HepG2 (cell line): ENCODE measurements around the gene YY1. TPM values are rescaled to one million over a fixed set of nuclear protein-coding genes. Genes with fewer than 3 reads are reported as not detected.

Experiments used
- ATAC-seq: fragments of 200-7000 bp; cut with Tn5 transposase; 3 replicates; pipeline ENCODE4 v1.9.1; 2020; ENCODE audit warnings: mild to moderate bottlenecking, moderate library complexity
- BruUV-seq: library from RNA; stranded (reverse); fragments of 400-500 nt; replicated peaks from 2 replicates; lab custom pipeline; 2021; lab: Mats Ljungman, UMichigan
- CTCF ChIA-PET: fragments of 300-600 bp; formaldehyde crosslinking; extraction: SDS; loops from one replicate; lab custom pipeline; 2021; ENCODE audit warnings: low total read pairs, inconsistent platforms, low intra/inter-chr PET ratio; lab: Yijun Ruan, JAX
- POLR2A ChIA-PET: fragments of 350-600 bp; sonication (Branson Sonifier 250); formaldehyde crosslinking; loops from one replicate; lab custom pipeline; 2020; ENCODE audit warnings: antibody characterized with exemption, inconsistent platforms; lab: Yijun Ruan, JAX
- DNase-seq: peaks from one replicate; pipeline ENCODE4 v3.0.0-alpha.2; 2015; ENCODE audit warnings: low spot score
- FAIRE-seq: peaks from 3 replicates; lab custom pipeline; 2011; peaks lifted over from hg19 to GRCh38; lab: Jason Lieb, UNC
- H2AFZ ChIP-seq: one replicate; pipeline ENCODE4 v1.6.1; 2011; ENCODE audit warnings: low read length, inconsistent platforms
- H3K27ac ChIP-seq: fragments of 300-600 bp; 3 replicates; pipeline ENCODE4 v1.8.0; 2011; ENCODE audit warnings: mixed run types, mild to moderate bottlenecking, mixed read lengths, low read length, inconsistent platforms; ENCODE audit not compliant: insufficient read depth; ENCODE audit errors: extremely low read length
- H3K27me3 ChIP-seq, 2 experiments: fragments of 200-600 bp in 1 of 2; 2 replicates in 1 of 2; 3 replicates in 1 of 2; pipeline versions ENCODE4 v1.6.0 to v1.8.0; 2011; ENCODE audit warnings: low read length in 2 of 2, mild to moderate bottlenecking in 2 of 2, moderate library complexity in 2 of 2, inconsistent platforms in 1 of 2; ENCODE audit not compliant: insufficient read depth in 2 of 2, control insufficient read depth in 1 of 2
- H3K36me3 ChIP-seq, 2 experiments: fragments of 200-600 bp in 1 of 2; replicated peaks in 1 of 2; 2 replicates in 1 of 2; 3 replicates in 1 of 2; pipeline versions ENCODE4 v1.5.1 to v1.8.0; 2011; ENCODE audit warnings: low read length in 2 of 2, inconsistent platforms in 1 of 2; ENCODE audit not compliant: insufficient read depth in 2 of 2, control insufficient read depth in 1 of 2
- H3K4me1 ChIP-seq: 2 replicates; pipeline ENCODE4 v1.5.1; 2012; ENCODE audit warnings: low read length, inconsistent platforms; ENCODE audit not compliant: insufficient read depth
- H3K4me2 ChIP-seq: 2 replicates; pipeline ENCODE4 v1.6.0; 2011; ENCODE audit warnings: low read depth, low read length, inconsistent platforms
- H3K4me3 ChIP-seq, 3 experiments: fragments of 200-600 bp in 1 of 3; sonication (generic), shearing (Covaris generic) in 1 of 3; replicated peaks in 1 of 3; 2 replicates each; pipeline ENCODE4 v1.5.1; 2011 to 2016; ENCODE audit warnings: low read length in 3 of 3, inconsistent platforms in 2 of 3, low read depth in 2 of 3, mild to moderate bottlenecking in 2 of 3, control low read depth in 1 of 3, mixed read lengths in 1 of 3; ENCODE audit not compliant: insufficient read depth in 1 of 3
- H3K79me2 ChIP-seq: one replicate; pipeline ENCODE4 v1.6.1; 2011; ENCODE audit warnings: low read length, inconsistent platforms; ENCODE audit not compliant: insufficient read depth
- H3K9ac ChIP-seq: 2 replicates; pipeline ENCODE4 v1.6.0; 2011; ENCODE audit warnings: mild to moderate bottlenecking, low read depth, low read length, inconsistent platforms; ENCODE audit not compliant: insufficient read depth
- H3K9me3 ChIP-seq: 2 replicates; pipeline ENCODE4 v1.5.1; 2012; ENCODE audit warnings: mild to moderate bottlenecking, low read length
- H4K20me1 ChIP-seq: 2 replicates; pipeline ENCODE4 v1.6.0; 2011; ENCODE audit warnings: inconsistent platforms, mild to moderate bottlenecking, low read length, moderate library complexity; ENCODE audit not compliant: insufficient read depth
- ARNTL ChIP-seq: sonication (generic); formaldehyde crosslinking; IDR thresholded peaks from 2 replicates; pipeline ENCODE4 v1.4.0; 2020; ENCODE audit warnings: mild to moderate bottlenecking, missing genetic modification reagents
- HNF1B ChIP-seq: sonication (generic); formaldehyde crosslinking; IDR thresholded peaks from 2 replicates; pipeline ENCODE4 v1.5.1; 2020; ENCODE audit warnings: mild to moderate bottlenecking, moderate library complexity, missing genetic modification reagents
- POGK ChIP-seq: sonication (generic); formaldehyde crosslinking; conservative IDR thresholded peaks from 2 replicates; pipeline ENCODE4 v1.8.0; 2022; ENCODE audit warnings: mild to moderate bottlenecking, moderate library complexity, missing genetic modification reagents
- PRMT3 ChIP-seq: sonication (generic); formaldehyde crosslinking; IDR thresholded peaks from 2 replicates; pipeline ENCODE4 v1.8.1; 2022; ENCODE audit warnings: low read depth, mild to moderate bottlenecking, moderate library complexity, missing genetic modification reagents, borderline replicate concordance
- ZNF205 ChIP-seq: IDR thresholded peaks from 2 replicates; pipeline ENCODE4 v1.6.1; 2018; ENCODE audit warnings: missing biosample characterization, missing genetic modification reagents
- ZNF260 ChIP-seq: sonication (generic); formaldehyde crosslinking; IDR thresholded peaks from 2 replicates; pipeline ENCODE4 v1.4.0; 2020; ENCODE audit warnings: missing genetic modification reagents, low read depth, mild to moderate bottlenecking, borderline replicate concordance
- ZNF512B ChIP-seq: sonication (generic); formaldehyde crosslinking; IDR thresholded peaks from 2 replicates; pipeline ENCODE4 v1.5.1; 2020; ENCODE audit warnings: missing genetic modification reagents, mild to moderate bottlenecking, borderline replicate concordance
- ZNF629 ChIP-seq: sonication (generic); formaldehyde crosslinking; conservative IDR thresholded peaks from 2 replicates; pipeline ENCODE4 v1.5.0; 2020; ENCODE audit warnings: missing genetic modification reagents
- ZNF7 ChIP-seq: IDR thresholded peaks from 2 replicates; pipeline ENCODE4 v1.6.1; 2016; ENCODE audit warnings: missing biosample characterization, missing genetic modification reagents
- ZNF720 ChIP-seq: sonication (generic); formaldehyde crosslinking; IDR thresholded peaks from 2 replicates; pipeline ENCODE4 v1.4.0; 2020; ENCODE audit warnings: missing genetic modification reagents
- WGBS: methylation state at CpG from one replicate; pipeline ENCODE4 v1.1.6; 2017; ENCODE audit warnings: low lambda C conversion rate; 5-methylcytosine and 5-hydroxymethylcytosine counted together
- in situ Hi-C: cut with HindIII; loops from 2 replicates; pipeline ENCODE4 v1.10.0; 2017; ENCODE audit warnings: low pct_unique_long_range_greater_than_20kb; ENCODE audit not compliant: extremely low pct_ligation_motif_present
- intact Hi-C: fragments of 100-400 bp; cut with micrococcal nuclease; formaldehyde crosslinking; loops from one replicate; pipeline ENCODE4 v1.10.0; 2022; ENCODE audit not compliant: unreplicated experiment
- polyA plus RNA-seq, 8 experiments: library from polyadenylated mRNA; depleted of rRNA in 3 of 8; stranded (reverse) in 7 of 8; unstranded in 1 of 8; fragments of >200 nt; fragmentation: Illumina TruSeq in 4 of 8; extraction: Trizol in 4 of 8; gene quantifications; 2 replicates each; pipeline versions ENCODE4 v1.2.1 to v1.2.3, GENCODE V29; 2011 to 2016; ENCODE audit warnings: low read depth in 4 of 8, missing spikeins in 1 of 8, mixed read lengths in 1 of 8; ENCODE audit not compliant: insufficient read depth in 1 of 8
- total RNA-seq, 5 experiments: library from RNA; depleted of rRNA; stranded (reverse); fragments of >200 nt; fragmentation: Illumina TruSeq; extraction: Trizol; gene quantifications; 2 replicates each; pipeline ENCODE4 v1.2.3, GENCODE V29; 2016; ENCODE audit warnings: low read depth in 1 of 5
- TF ChIP-seq, protein P1 (sequence below): sonication (generic); formaldehyde crosslinking; conservative IDR thresholded peaks from 2 replicates; pipeline ENCODE4 v1.4.0; 2020; ENCODE audit warnings: missing genetic modification reagents
- TF ChIP-seq, protein P2 (sequence below): sonication (generic); formaldehyde crosslinking; IDR thresholded peaks from 2 replicates; pipeline ENCODE4 v1.8.0; 2022; ENCODE audit warnings: missing genetic modification reagents, mild to moderate bottlenecking, borderline replicate concordance
- TF ChIP-seq, protein P3 (sequence below): sonication (generic); formaldehyde crosslinking; IDR thresholded peaks from 2 replicates; pipeline ENCODE4 v1.4.0; 2020; ENCODE audit warnings: mild to moderate bottlenecking, missing genetic modification reagents

The YY1 gene
- total and polyA plus RNA-seq, 2 of the 13 experiments (the other 11 are each of a cell fraction or from before 2014, with no cell fraction given): 29.4 to 68.1 TPM

GRCh38 chr14:100294213-100294962 is 55.4 kb downstream of the YY1 start:
- H3K4me2 ChIP-seq: peak overlapping the region; percentile 15
- H3K27me3 ChIP-seq: no peaks in the 10 kb centered on the region
- CTCF ChIA-PET: no interaction called here
- ATAC-seq (no peak), DNase-seq (no peak), FAIRE-seq (no peak)
- in situ Hi-C loops (no loop called here), intact Hi-C loops (no loop called here)
- H4K20me1 ChIP-seq: no peaks in the 10 kb centered on the region
- H3K9ac ChIP-seq: no peak overlapping the region
- no peaks in the 10 kb centered on the region for H3K79me2 ChIP-seq
- no peak overlapping the region for H3K4me3 ChIP-seq
- no peaks in the 10 kb centered on the region for H3K9me3 ChIP-seq
- BruUV-seq: no TSS peak
- H3K27ac ChIP-seq: peak overlapping the region; percentile 52
- H3K4me1 ChIP-seq: peaks cover 42% of the 10 kb centered on the region
- POLR2A ChIA-PET: interaction anchor here (0.9 kb wide), 1 partner anchor 9 kb away, joined by 3 read pairs; no protein-coding TSS in a partner anchor
- H2AFZ ChIP-seq: no peak overlapping the region
- WGBS: 73% methylated on average over 5 of the region's 12 CpGs
- no peaks in the 10 kb centered on the region; a peak in 1 of 5 replicates for H3K36me3 ChIP-seq
- TF ChIP-seq ARNTL (CRISPR knock-in tag): no peak
- no peak for TF ChIP-seq POGK (CRISPR knock-in tag)
- TF ChIP-seq, protein P1, sequence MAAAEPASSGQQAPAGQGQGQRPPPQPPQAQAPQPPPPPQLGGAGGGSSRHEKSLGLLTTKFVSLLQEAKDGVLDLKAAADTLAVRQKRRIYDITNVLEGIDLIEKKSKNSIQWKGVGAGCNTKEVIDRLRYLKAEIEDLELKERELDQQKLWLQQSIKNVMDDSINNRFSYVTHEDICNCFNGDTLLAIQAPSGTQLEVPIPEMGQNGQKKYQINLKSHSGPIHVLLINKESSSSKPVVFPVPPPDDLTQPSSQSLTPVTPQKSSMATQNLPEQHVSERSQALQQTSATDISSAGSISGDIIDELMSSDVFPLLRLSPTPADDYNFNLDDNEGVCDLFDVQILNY (CRISPR knock-in tag): no peak
- peak; percentile 68 for TF ChIP-seq ZNF629 (CRISPR knock-in tag)
- TF ChIP-seq, protein P2, sequence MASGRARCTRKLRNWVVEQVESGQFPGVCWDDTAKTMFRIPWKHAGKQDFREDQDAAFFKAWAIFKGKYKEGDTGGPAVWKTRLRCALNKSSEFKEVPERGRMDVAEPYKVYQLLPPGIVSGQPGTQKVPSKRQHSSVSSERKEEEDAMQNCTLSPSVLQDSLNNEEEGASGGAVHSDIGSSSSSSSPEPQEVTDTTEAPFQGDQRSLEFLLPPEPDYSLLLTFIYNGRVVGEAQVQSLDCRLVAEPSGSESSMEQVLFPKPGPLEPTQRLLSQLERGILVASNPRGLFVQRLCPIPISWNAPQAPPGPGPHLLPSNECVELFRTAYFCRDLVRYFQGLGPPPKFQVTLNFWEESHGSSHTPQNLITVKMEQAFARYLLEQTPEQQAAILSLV (CRISPR knock-in tag): no peak
- 0 out of 2 replicates have a peak, but pooled peaks have one; percentile 52 for TF ChIP-seq ZNF205 (CRISPR knock-in tag)
- no peak for TF ChIP-seq ZNF720
- TF ChIP-seq, protein P3, sequence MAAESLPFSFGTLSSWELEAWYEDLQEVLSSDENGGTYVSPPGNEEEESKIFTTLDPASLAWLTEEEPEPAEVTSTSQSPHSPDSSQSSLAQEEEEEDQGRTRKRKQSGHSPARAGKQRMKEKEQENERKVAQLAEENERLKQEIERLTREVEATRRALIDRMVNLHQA (CRISPR knock-in tag): no peak
- TF ChIP-seq ZNF260 (CRISPR knock-in tag): no peak
- no peak for TF ChIP-seq ZNF512B
- TF ChIP-seq PRMT3 (CRISPR knock-in tag): no peak
- no peak for TF ChIP-seq ZNF7 (CRISPR knock-in tag)
- TF ChIP-seq HNF1B: no peak
